Uterus (tissue), 4 donors: ENCODE measurements around the gene SHISAL1. TPM values are rescaled to one million over a fixed set of nuclear protein-coding genes. Genes with fewer than 3 reads are reported as not detected.

Experiments used
- DNase-seq, 2 donors: peaks; one replicate each; pipeline ENCODE4 v3.0.0-alpha.2; 2019 to 2020
- H3K27ac ChIP-seq, 2 donors: fragments of 200-600 bp; sonication (generic); 1 replicate in 1 of 2; 2 replicates in 1 of 2; pipeline ENCODE4 v1.5.1; 2016 to 2018
- H3K27me3 ChIP-seq, 2 donors: fragments of 200-600 bp; sonication (generic); one replicate each; pipeline ENCODE4 v1.5.1; 2018 to 2019; ENCODE audit warnings: control low read depth in 1 of 2
- H3K36me3 ChIP-seq, 2 donors: fragments of 200-600 bp; sonication (generic); one replicate each; pipeline ENCODE4 v1.5.1; 2019; ENCODE audit warnings: control low read depth in 1 of 2
- H3K4me1 ChIP-seq, 2 donors: fragments of 200-600 bp; sonication (generic); one replicate each; pipeline ENCODE4 v1.5.1; 2018 to 2019; ENCODE audit warnings: control low read depth in 1 of 2
- H3K4me3 ChIP-seq, 2 donors: fragments of 200-600 bp; sonication (generic); 1 replicate in 1 of 2; 2 replicates in 1 of 2; pipeline ENCODE4 v1.5.1; 2018 to 2019; ENCODE audit warnings: mild to moderate bottlenecking in 1 of 2
- H3K9me3 ChIP-seq, 2 donors: fragments of 200-600 bp; sonication (generic); one replicate each; pipeline ENCODE4 v1.5.1; 2019; ENCODE audit warnings: control low read depth in 1 of 2
- POLR2A ChIP-seq, 2 donors: fragments of 450-650 bp; IDR thresholded peaks; one replicate each; pipeline ENCODE4 v1.6.1; 2016; ENCODE audit warnings: antibody characterized with exemption in 2 of 2, mild to moderate bottlenecking in 1 of 2, moderate library complexity in 1 of 2
- intact Hi-C: fragments of 100-400 bp; cut with DNase I; formaldehyde crosslinking; loops from one replicate; pipeline ENCODE4 v1.15.1; 2023; ENCODE audit warnings: low total_unique reads
- total RNA-seq, 4 donors: library from RNA; depleted of rRNA in 3 of 4; stranded (reverse); fragments of >200 nt in 3 of 4; gene quantifications; one replicate each; pipeline versions ENCODE4 v1.1.0 to v1.2.4, GENCODE V29; 2014 to 2023
- TF ChIP-seq, protein P1 (sequence below), 4 experiments: fragments of 200-600 bp in 2 of 4; fragments of 450-650 bp in 2 of 4; sonication (generic) in 2 of 4; IDR thresholded peaks; one replicate each; pipeline ENCODE4 v1.5.1; 2016 to 2019; ENCODE audit warnings: antibody characterized with exemption in 4 of 4, mild to moderate bottlenecking in 2 of 4, moderate library complexity in 1 of 4
- donor health status: DM: yes; HTN: yes; CAD: no.

Gene SHISAL1
- total RNA-seq, 4 donors from 2014 or later: 4.7 to 44.2 (median 22.9) TPM

DNA sequence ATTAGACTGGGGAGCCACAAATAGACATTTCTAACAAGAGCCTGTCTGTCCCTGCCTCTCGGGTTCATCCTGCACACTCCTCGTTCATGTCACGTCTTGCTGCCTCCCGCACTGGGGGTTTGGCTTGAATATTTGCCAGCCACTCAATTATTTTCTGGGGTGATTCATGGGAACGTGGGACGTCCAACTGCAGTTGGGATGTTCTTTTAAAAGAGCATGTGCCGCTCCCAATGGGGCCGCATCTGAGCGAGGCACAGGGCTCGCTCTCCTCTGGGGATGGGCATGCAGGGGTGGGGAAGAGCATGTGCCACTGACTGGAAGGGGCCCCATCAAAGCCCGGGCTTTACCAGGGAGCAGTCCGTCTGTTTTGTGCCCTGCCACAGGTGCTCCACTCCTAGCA lies 88.6 kb downstream of the SHISAL1 start:
- Histone ChIP-seq H3K27ac (no peak overlapping the region), H3K9me3 (peaks cover 0 to 10% of the 10 kb centered on the region in 2 donors), H3K27me3 (no peaks in the 10 kb centered on the region), H3K4me3 (no peak overlapping the region), H3K36me3 (no peaks in the 10 kb centered on the region), H3K4me1 (no peaks in the 10 kb centered on the region)
- TF ChIP-seq, protein P1, sequence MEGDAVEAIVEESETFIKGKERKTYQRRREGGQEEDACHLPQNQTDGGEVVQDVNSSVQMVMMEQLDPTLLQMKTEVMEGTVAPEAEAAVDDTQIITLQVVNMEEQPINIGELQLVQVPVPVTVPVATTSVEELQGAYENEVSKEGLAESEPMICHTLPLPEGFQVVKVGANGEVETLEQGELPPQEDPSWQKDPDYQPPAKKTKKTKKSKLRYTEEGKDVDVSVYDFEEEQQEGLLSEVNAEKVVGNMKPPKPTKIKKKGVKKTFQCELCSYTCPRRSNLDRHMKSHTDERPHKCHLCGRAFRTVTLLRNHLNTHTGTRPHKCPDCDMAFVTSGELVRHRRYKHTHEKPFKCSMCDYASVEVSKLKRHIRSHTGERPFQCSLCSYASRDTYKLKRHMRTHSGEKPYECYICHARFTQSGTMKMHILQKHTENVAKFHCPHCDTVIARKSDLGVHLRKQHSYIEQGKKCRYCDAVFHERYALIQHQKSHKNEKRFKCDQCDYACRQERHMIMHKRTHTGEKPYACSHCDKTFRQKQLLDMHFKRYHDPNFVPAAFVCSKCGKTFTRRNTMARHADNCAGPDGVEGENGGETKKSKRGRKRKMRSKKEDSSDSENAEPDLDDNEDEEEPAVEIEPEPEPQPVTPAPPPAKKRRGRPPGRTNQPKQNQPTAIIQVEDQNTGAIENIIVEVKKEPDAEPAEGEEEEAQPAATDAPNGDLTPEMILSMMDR (IDR thresholded peaks at IDR 0.05): no peak
- no peak for TF ChIP-seq POLR2A (IDR thresholded peaks at IDR 0.05)
- no peak for DNase-seq
- intact Hi-C loops: no loop called here

DNA sequence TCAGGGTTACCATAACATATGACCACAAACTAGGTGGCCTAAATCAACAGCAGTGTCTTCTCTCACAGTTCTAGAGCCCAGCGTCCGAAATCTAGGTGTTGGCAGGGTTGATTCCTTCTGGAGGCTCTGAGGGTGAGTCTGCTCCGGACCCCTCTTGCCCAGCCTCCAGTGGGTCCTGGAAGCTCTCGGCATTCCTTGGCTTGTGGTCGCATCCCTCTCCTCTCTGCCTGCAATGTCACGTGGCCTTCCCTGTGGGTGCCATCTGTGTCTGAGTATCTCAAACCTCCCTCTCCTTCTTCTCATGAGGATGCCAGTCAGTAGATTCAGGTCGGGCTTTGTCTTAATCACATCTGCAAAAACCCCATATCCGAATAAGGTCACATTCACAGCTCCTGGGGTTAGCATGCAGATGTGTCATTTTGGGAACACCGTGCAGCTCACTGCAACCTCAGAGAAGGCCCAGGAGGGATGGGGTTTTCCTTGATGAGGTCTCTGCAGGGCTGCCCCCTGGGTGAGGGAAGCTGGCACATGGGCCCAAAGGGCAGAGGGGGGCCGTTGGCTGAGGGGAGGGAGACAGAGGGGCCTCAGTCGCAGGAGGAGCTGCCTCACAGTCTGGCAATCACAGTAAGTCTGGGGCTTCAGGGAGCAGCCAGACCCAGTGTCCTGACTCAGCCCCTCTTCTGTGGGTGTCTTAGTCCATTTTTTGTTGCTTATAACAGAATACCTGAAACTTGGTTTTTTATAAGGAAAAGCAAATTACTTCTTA lies 90.9 kb downstream of the SHISAL1 start:
- intact Hi-C loops: no loop called here
- Histone ChIP-seq H3K27ac (no peak overlapping the region), H3K9me3 (no peaks in the 10 kb centered on the region), H3K36me3 (no peaks in the 10 kb centered on the region), H3K27me3 (no peaks in the 10 kb centered on the region), H3K4me3 (no peak overlapping the region), H3K4me1 (no peaks in the 10 kb centered on the region)
- DNase-seq: no peak
- no peak for TF ChIP-seq POLR2A (IDR thresholded peaks at IDR 0.05)
- TF ChIP-seq, protein P1 (IDR thresholded peaks at IDR 0.05): no peak

DNA sequence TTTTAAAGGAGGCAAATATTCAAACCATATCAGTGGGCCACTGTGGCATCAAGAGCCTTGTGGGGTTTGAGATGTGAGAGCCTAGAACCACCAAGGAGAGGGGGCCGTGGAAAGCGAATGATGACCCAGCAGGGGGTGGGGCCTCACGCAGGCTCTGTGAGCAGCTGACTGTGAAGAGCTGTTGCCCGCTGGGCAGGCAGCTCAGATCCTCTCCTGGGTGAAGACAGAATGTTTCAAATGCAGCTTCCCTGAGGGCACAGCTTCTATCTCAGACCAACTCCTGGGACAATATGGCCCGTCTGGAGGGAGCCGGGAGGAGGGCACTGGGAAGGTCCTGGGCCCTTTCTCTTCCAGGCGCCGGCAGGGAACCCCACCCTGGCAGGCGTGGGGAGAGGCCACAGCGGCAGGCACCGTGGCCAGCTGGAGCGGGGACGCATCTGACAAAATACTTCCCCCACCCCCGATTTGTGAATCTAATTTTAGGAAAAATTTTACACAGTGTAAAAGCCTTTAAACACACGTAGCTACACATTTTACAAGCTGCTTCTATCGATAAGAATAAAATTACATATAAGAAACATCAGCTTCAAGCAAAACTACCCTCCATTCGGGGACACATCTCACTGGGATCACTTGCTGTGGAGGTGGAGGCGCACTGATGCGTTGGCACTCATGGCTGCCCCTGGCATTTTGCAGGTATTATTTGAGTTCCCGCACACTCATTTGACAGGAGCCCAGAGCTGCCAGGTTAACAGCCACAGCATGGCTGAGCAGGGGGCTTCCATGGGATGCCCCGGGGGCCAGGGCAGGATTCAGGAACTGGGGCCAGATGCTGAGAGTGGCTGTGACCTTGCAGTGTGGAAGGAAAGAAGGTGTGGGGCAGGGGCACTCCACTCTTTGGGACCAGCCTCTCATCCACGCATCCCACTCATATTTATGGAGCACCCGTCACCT lies 91.7 kb downstream of the SHISAL1 start:
- DNase-seq: no peak
- no peaks in the 10 kb centered on the region for H3K36me3 ChIP-seq
- intact Hi-C loops: no loop called here
- H3K27me3 ChIP-seq: no peaks in the 10 kb centered on the region
- no peak for TF ChIP-seq POLR2A (IDR thresholded peaks at IDR 0.05)
- TF ChIP-seq, protein P1 (IDR thresholded peaks at IDR 0.05): no peak
- H3K9me3 ChIP-seq: no peaks in the 10 kb centered on the region
- no peak overlapping the region for H3K27ac ChIP-seq
- H3K4me3 ChIP-seq: no peak overlapping the region
- no peaks in the 10 kb centered on the region for H3K4me1 ChIP-seq

DNA sequence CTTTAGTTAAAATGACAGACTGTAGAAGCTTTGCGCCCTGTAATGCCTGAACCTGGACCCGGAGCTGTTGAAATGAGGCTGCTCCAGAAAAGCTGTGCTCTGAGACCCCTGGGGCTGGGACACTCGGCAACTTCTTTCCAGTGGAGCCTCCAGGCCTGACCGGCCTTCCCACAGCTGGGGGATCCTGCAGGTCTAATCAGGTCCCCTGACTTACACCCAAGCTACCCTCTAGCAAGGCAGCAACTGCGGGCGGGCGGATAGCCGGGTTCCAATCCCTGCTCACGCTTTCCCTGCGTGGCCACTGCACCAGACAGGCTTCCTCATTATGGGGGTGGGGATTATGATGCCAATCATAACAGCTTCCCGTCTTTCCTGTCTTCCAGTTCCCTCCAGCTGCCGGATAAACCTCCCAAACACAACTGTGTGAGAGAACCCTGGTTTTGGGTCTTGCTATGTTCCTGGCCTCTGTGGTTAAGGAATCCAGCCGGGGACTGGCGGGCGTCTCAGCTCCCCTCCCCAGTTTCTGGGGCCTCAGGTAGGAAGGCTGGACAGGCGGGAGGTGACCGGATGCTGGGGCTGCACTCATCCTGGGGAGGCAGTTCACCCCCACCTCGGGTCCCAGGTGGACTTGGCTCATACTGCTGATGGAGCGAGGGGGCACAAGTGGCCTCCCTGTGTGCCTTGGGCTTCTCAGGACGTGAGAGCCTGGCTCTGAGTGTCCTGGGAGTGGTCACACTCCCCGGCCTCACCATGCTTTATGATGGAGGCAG lies 93.5 kb downstream of the SHISAL1 start:
- Histone ChIP-seq H3K27me3 (no peaks in the 10 kb centered on the region), H3K4me3 (no peak overlapping the region), H3K27ac (no peak overlapping the region), H3K9me3 (no peaks in the 10 kb centered on the region), H3K4me1 (no peaks in the 10 kb centered on the region), H3K36me3 (no peaks in the 10 kb centered on the region)
- intact Hi-C loops: no loop called here
- no peak for TF ChIP-seq POLR2A (IDR thresholded peaks at IDR 0.05)
- TF ChIP-seq, protein P1 (IDR thresholded peaks at IDR 0.05): no peak
- DNase-seq: no peak
